Heart left ventricle (tissue), 16 donors: ENCODE results near the gene TBC1D5. TPM values are rescaled to one million over a fixed set of nuclear protein-coding genes. Genes with fewer than 3 reads are reported as not detected.

Source experiments
- ATAC-seq, 4 donors: fragments of 200-7000 bp; cut with Tn5 transposase; one replicate each; pipeline ENCODE4 v1.9.1; 2020 to 2022; ENCODE audit warnings: moderate library complexity in 4 of 4, mild to moderate bottlenecking in 3 of 4, moderate number of reproducible peaks in 1 of 4
- DNase-seq, 5 donors: peaks; one replicate each; pipeline ENCODE4 v3.0.0-alpha.2; 2020
- H3K27ac ChIP-seq, 12 donors: fragments of 200-600 bp; sonication (generic) in 4 of 12; one replicate each; pipeline versions ENCODE4 v1.5.0 to v1.8.0; 2016 to 2022; ENCODE audit warnings: mild to moderate bottlenecking in 2 of 12
- H3K27me3 ChIP-seq, 9 donors: fragments of 200-600 bp; sonication (generic) in 2 of 9; one replicate each; pipeline versions ENCODE4 v1.5.1 to v1.8.0; 2016 to 2022; ENCODE audit warnings: mild to moderate bottlenecking in 3 of 9
- H3K36me3 ChIP-seq, 9 donors: fragments of 200-600 bp; sonication (generic) in 2 of 9; one replicate each; pipeline versions ENCODE4 v1.5.0 to v1.8.0; 2018 to 2022; ENCODE audit warnings: mild to moderate bottlenecking in 2 of 9
- H3K4me1 ChIP-seq, 12 donors: fragments of 200-600 bp; sonication (generic) in 4 of 12; one replicate each; pipeline versions ENCODE4 v1.5.0 to v1.8.0; 2016 to 2022; ENCODE audit warnings: mild to moderate bottlenecking in 3 of 12
- H3K4me3 ChIP-seq, 12 donors: fragments of 200-600 bp; sonication (generic) in 4 of 12; one replicate each; pipeline versions ENCODE4 v1.5.0 to v1.8.0; 2017 to 2022; ENCODE audit warnings: mild to moderate bottlenecking in 9 of 12, moderate library complexity in 4 of 12
- H3K9me3 ChIP-seq, 12 donors: fragments of 200-600 bp; sonication (generic) in 4 of 12; one replicate each; pipeline versions ENCODE4 v1.5.0 to v1.8.0; 2016 to 2022; ENCODE audit warnings: mild to moderate bottlenecking in 1 of 12
- POLR2A ChIP-seq, 2 donors: fragments of 450-650 bp; IDR thresholded peaks; one replicate each; pipeline ENCODE4 v1.6.1; 2017; ENCODE audit warnings: antibody characterized with exemption in 2 of 2, mild to moderate bottlenecking in 2 of 2, moderate library complexity in 2 of 2
- WGBS, 4 donors: extraction: QIAGEN DNeasy Blood & Tissue Kit in 2 of 4; methylation state at CpG; one replicate each; pipeline versions ENCODE4 v1.1.5 to v1.1.7; 2013 to 2018; 5-methylcytosine and 5-hydroxymethylcytosine counted together
- intact Hi-C, 10 donors: fragments of 100-400 bp; cut with DNase I; formaldehyde crosslinking; loops; one replicate each; pipeline versions ENCODE4 v1.11.1 to v1.14.2; 2022
- polyA plus RNA-seq, 2 donors: library from polyadenylated mRNA; stranded (reverse); fragments of 200-250 nt; gene quantifications; one replicate each; pipeline ENCODE4 v1.2.3, GENCODE V29; 2013
- total RNA-seq, 9 donors: library from RNA; depleted of rRNA in 2 of 9; stranded (reverse); fragments of >200 nt in 2 of 9; fragmentation: NEBNext Ultra II Directional in 3 of 9; extraction: Animal tissue kit (Norgen Biotek cat#: 25700) in 3 of 9; gene quantifications; one replicate each; pipeline versions ENCODE4 v1.1.0 to v1.2.4, GENCODE V29; 2016 to 2023
- TF ChIP-seq, protein P1 (sequence below), 12 donors: fragments of 200-600 bp; sonication (generic) in 4 of 12; IDR thresholded peaks; one replicate each; pipeline versions ENCODE4 v1.5.0 to v1.8.0; 2018 to 2022; ENCODE audit warnings: antibody characterized with exemption in 12 of 12, mild to moderate bottlenecking in 5 of 12
- donor health status: ischemic (EF 13 %, LVEDD 7.1; RV severe dilation, severe dysfunction).
- donor health status: healthy with polysubstance abuse.
- donor health status: DM: no; HTN: yes; CAD: no.
- donor health status: DM: no; HTN: no; CAD: no.
- donor health status: ischemic (EF 25% LVEDD 6.9; RV normal size, moderate dysfunction).
- donor health status: ischemic (EF 25% LVEDD 5.7; RV mildly dilated, moderate dysfunction).
- donor health status: healthy.
- donor health status: DM: yes; HTN: yes; CAD: no.
- donor health status: ischemic (EF 35%, LVEDD 5.7; RV mildly dilated, moderate dysfunction).
- donor health status: nonischemic (EF 11% LVEDD 7.7; RV severe dilation, severe dysfunction).
- donor health status: DM: yes; HTN: yes; CAD: no.
- donor health status: PGD.
- donor health status: ischemic (EF 29% LVEDD 5.4; RV normal size, mild dysfunction).
- donor health status: nonischemic (EF 23%, LVEDD 6.1; RV moderate dilation, normal function).

The TBC1D5 gene
- total and polyA plus RNA-seq, 11 donors = 5.8 to 48.3 (median 31.1) TPM

DNA sequence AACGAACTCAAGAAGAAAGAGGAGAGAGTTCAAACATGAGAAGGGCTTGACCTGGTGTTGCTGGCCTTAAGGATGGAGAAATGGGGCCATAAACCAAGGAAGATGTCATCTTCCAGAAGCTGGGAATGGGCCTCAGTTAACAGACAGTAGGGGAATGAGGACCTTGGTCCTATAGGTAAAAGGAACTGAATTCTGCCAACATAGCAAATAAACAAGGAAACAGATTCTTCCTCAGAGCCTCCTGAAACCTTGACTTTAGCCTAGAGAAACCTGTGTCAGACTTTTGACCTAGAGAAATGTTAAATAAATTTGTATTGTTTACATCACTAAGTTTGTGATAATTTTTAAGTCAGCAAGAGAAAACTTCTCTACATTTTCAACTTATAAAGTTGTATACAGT, 520.9 kb downstream of the TBC1D5 start:
- Histone ChIP-seq H3K9me3 (peaks cover 0 to 14% (median 0%) of the 10 kb centered on the region in 12 donors), H3K4me1 (no peaks in the 10 kb centered on the region), H3K4me3 (no peak overlapping the region), H3K27me3 (no peaks in the 10 kb centered on the region), H3K36me3 (no peaks in the 10 kb centered on the region), H3K27ac (no peak overlapping the region)
- intact Hi-C loops = no loop called here
- no peak for ATAC-seq
- TF ChIP-seq, protein P1, sequence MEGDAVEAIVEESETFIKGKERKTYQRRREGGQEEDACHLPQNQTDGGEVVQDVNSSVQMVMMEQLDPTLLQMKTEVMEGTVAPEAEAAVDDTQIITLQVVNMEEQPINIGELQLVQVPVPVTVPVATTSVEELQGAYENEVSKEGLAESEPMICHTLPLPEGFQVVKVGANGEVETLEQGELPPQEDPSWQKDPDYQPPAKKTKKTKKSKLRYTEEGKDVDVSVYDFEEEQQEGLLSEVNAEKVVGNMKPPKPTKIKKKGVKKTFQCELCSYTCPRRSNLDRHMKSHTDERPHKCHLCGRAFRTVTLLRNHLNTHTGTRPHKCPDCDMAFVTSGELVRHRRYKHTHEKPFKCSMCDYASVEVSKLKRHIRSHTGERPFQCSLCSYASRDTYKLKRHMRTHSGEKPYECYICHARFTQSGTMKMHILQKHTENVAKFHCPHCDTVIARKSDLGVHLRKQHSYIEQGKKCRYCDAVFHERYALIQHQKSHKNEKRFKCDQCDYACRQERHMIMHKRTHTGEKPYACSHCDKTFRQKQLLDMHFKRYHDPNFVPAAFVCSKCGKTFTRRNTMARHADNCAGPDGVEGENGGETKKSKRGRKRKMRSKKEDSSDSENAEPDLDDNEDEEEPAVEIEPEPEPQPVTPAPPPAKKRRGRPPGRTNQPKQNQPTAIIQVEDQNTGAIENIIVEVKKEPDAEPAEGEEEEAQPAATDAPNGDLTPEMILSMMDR (IDR thresholded peaks at IDR 0.05) = no peak
- TF ChIP-seq POLR2A (IDR thresholded peaks at IDR 0.05) = no peak
- DNase-seq = no peak
- WGBS, 4 donors = 94 to 100% (median 98%) methylated on average over 1 of the region's 1 CpG

DNA sequence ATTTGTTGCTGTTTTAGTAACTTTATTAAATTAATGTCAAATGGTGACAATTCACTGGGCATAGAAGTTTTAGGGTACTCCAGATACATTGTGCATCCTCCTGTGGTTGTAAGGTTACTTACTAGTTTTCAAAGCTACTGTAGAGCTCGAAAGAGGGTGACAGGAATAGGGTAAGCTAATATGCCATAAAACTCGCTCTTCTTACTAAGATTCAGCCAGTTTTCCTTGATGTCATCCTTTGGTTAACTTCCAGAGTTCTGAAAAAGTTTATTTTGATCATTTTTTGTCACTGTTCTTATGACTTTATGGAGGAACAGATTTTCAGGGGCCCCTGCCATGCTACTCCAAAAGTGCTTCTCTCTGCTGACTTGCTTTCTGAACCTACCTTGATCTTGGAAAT, 522.8 kb downstream of the TBC1D5 start:
- no peaks in the 10 kb centered on the region for H3K36me3 ChIP-seq
- peaks cover 0 to 14% (median 0%) of the 10 kb centered on the region in 12 donors for H3K9me3 ChIP-seq
- no peak for TF ChIP-seq POLR2A (IDR thresholded peaks at IDR 0.05)
- TF ChIP-seq, protein P1 (IDR thresholded peaks at IDR 0.05) = no peak
- H3K4me1 ChIP-seq = no peaks in the 10 kb centered on the region
- 95 to 100% (median 99%) methylated on average over 2 of the region's 2 CpGs for WGBS, 4 donors
- intact Hi-C loops = no loop called here
- ATAC-seq (no peak), DNase-seq (no peak)
- no peak overlapping the region for H3K4me3 ChIP-seq
- H3K27ac ChIP-seq = no peak overlapping the region
- H3K27me3 ChIP-seq = no peaks in the 10 kb centered on the region

DNA sequence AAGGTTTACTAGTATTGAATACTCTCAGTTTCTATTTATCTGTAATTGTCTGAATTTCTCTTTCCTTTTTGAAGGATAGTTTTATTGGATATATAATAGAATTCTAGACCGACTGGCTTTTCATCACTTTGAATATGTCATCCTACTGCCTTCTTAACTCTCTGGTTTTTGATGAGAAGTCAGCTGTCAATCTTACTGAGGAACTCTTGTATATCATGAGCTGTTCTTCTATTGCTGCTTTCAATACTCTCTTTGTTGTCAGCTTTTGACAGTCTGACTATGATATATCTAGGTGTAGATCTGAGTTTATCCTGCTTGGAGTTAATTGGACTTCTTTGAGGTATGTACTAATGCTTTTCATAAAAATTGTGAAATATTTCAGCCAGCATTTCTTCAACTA, 523.8 kb downstream of the TBC1D5 start:
- H3K27ac ChIP-seq = no peak overlapping the region
- intact Hi-C loops = no loop called here
- WGBS, 4 donors = 37 to 97% (median 69%) methylated on average over 1 of the region's 1 CpG
- peaks cover 0 to 8% (median 0%) of the 10 kb centered on the region in 9 donors for H3K36me3 ChIP-seq
- no peak overlapping the region for H3K4me3 ChIP-seq
- peaks cover 0 to 14% (median 0%) of the 10 kb centered on the region in 12 donors for H3K9me3 ChIP-seq
- TF ChIP-seq, protein P1 (IDR thresholded peaks at IDR 0.05) = no peak
- TF ChIP-seq POLR2A (IDR thresholded peaks at IDR 0.05) = no peak
- ATAC-seq (no peak), DNase-seq (no peak)
- no peaks in the 10 kb centered on the region for H3K4me1 ChIP-seq
- H3K27me3 ChIP-seq = no peaks in the 10 kb centered on the region

DNA sequence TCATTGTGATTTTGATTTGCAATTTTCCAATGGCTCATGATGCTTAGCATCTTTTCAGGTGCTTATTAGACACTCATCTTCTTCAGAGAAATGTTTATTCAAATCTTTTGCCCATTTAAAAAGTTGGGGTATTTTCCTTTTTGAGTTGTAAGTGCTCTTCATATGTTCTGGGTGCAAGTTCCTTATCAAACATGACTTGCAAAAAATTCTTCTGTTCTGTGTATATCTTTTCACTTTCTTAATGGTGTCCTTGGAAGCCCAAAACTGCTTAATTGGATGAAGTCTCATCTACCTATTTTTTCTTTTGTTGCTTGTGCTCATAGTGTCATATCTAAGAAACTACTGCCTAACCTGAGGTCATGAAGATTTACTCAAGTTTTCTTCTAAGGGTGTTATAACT, 524.8 kb downstream of the TBC1D5 start:
- intact Hi-C loops = no loop called here
- Histone ChIP-seq H3K9me3 (peaks cover 0 to 14% (median 0%) of the 10 kb centered on the region in 12 donors), H3K27ac (no peak overlapping the region), H3K36me3 (peaks cover 0 to 18% (median 9%) of the 10 kb centered on the region in 9 donors), H3K4me3 (no peak overlapping the region), H3K27me3 (no peaks in the 10 kb centered on the region), H3K4me1 (no peaks in the 10 kb centered on the region)
- ATAC-seq (no peak), DNase-seq (no peak)
- TF ChIP-seq POLR2A (IDR thresholded peaks at IDR 0.05) = no peak
- TF ChIP-seq, protein P1 (IDR thresholded peaks at IDR 0.05) = no peak
